NCI-H510A (cell line): ENCODE results near the gene ARHGAP9.
"Not testable (repeated sequence)": the region's sequence is repeated elsewhere in the genome, so short reads cannot be mapped to it uniquely, and the experiment has no call there.

ENCODE experiments used
- DNase-seq: peaks from one replicate; lab custom pipeline; 2025; lab: John Stamatoyannopoulos, UW

The ARHGAP9 gene

DNA sequence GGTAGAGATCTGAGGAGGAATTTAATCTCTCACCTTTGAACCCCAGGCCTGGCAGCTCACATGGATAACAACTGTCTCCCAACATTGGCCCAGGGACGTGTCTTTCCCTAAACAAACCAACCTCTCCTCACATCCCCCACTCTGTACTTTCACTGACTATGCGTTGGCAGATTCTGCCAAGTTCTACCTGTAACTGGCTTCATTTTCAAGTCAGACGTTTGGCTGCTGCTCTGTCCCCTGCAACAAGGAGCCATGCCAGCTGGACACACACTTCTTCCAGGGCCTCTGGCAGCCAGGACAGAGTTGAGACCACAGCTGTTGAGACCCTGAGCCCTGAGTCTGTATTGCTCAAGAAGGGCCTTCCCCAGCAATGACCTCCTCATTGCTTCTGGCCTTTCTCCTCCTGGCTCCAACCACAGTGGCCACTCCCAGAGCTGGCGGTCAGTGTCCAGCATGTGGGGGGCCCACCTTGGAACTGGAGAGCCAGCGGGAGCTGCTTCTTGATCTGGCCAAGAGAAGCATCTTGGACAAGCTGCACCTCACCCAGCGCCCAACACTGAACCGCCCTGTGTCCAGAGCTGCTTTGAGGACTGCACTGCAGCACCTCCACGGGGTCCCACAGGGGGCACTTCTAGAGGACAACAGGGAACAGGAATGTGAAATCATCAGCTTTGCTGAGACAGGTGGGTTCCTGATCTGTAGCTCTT is 45.0 kb downstream of the ARHGAP9 start, which contains the start of gene INHBC:
Gene INHBC, plus strand, starts transcription at position 268 of the 707 bp plus-strand sequence. Its CDS starts 103 bp downstream, at position 371.
- DNase-seq = no peak

- DNase-seq = no peak
These were observed 46.3 kb downstream of the ARHGAP9 start for GRCh38 chr12:57433370-57433769.

DNA sequence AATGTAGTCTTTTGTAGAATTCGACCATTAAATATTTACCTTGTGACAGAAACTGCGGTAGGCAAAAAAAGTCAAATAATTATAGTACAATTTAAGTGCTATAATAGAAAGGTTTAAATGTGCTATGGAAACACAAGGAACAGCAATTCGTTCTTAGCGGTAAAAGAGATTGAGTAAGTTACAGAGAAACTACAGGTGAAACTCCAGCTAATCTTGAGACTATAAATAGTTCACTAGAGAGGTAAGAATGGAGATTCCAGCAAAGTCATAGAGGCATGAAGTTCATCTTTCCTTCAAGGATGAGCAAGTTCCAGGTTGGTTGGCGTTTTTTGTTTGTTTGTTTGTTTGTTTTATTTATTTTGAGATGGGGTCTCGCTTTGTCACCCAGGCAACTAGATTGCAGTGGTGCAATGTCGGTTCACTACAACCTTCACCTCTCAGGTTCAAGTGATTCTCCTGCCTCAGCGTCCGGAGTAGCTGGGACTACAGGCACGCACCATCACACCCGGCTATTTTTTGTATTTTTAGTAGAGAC is 47.9 kb downstream of the ARHGAP9 start:
- no peak for DNase-seq

GRCh38 chr12:57430931-57431566 is 48.6 kb downstream of the ARHGAP9 start, which contains the start of gene R3HDM2:
Gene R3HDM2 (minus strand): TSS chr12:57431043. CDS start chr12:57310428, 120,615 bp downstream.
- peak; percentile 98 for DNase-seq

DNA sequence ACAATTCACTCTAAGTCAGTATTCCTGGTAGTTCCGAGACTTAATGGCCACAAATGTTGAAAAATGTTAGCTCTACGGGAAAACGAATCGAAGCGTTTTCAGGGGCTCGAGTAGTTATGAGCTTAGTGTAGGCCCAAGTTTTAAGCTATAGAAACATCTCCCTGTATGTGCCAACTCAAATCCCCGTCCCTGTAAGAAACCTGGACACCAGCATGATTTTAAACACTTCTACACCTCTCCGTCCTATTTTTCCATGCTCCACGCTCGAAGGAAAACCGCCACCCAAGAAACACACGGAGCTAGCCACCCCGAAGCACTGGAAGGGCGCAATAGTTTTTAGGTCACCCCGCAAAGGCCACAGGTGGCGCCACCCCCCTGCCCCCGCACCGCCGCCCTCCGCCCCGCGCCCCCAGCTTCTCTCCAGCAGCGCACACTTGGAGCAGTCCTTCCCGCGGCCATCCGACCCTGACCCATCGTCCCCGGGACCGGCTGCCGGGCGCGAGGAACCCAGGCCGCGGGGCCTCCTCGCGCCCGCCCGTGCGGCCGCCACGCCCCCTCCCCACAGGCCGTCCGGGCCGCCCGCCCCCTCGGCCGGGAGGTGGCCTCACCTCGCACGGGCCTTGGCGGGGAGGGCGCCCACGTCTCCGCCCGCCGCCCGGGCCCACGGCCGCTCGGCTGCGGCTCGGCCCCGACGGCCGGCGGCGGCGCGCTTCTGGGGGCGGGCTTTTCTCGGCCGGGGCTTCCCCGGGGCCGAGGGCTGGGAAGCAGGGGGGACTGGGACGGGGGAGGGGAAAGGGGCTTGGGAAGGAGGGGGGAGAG is 49.3 kb downstream of the ARHGAP9 start:
- DNase-seq = peak; percentile 85

DNA sequence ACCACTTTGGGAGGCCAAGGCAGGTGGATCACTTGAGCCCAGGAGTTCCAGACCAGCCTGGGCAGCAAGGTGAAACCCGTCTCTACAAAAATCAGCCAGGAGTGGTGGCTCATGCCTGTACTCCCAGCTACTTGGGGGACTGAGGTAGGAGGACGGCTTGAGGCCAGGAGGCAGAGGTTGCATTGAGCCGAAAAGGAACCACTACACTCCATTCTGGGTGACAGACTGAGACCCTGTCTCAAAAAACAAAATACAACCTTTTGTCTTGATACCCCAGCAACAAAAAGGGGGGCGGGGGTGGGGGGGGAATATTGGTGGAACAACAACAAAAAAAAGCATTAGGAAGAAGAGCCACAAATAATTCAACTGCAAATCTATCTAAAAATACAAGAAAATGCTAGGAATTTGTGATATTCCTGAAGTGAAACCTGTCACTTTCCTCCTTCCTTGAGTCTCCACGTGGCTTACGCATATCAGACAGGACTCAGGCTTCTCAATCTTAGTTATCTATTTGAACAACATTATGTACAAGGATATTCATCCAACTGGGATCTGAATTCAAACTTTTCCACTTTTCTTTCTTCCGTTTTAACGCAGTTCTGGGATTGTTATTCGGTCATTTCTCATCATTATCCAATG is 50.1 kb downstream of the ARHGAP9 start:
- DNase-seq = no peak

- DNase-seq = no peak
These were observed 50.7 kb downstream of the ARHGAP9 start for GRCh38 chr12:57428965-57429364.

- DNase-seq = not testable (repeated sequence)
These were observed 52.7 kb downstream of the ARHGAP9 start for GRCh38 chr12:57426948-57427347.
